ENCODE measurements around the gene SH3BGRL2.

The SH3BGRL2 gene

GRCh38 chr6:79670789-79671188 is 39.7 kb downstream of the SH3BGRL2 start:
- DNase-seq = peak; percentile 51

GRCh38 chr6:79671600-79672266 is 40.6 kb downstream of the SH3BGRL2 start:
- Histone ChIP-seq H3K79me1 (ENCODE audit: low read length) (no peaks in the 10 kb centered on the region), H2BK120ac (ENCODE audit: low read depth, low read length) (no peak overlapping the region), H3K27me3 (ENCODE audit: insufficient read depth, low read length, poor library complexity) (no peaks in the 10 kb centered on the region), H3K4me3 (ENCODE audit: low read length) (no peak overlapping the region), H3K18ac (ENCODE audit: low read length) (no peak overlapping the region), H2BK15ac (replicated peaks; ENCODE audit: low read depth) (no peak overlapping the region), H3K27ac (ENCODE audit: low read depth, low read length) (no peak overlapping the region), H3K9ac (ENCODE audit: low read length) (no peak overlapping the region), H4K8ac (ENCODE audit: low read depth, low read length) (no peak overlapping the region), H3K4me2 (ENCODE audit: low read length) (no peak overlapping the region), H3K79me2 (ENCODE audit: control insufficient read depth, insufficient read depth, low read length) (no peaks in the 10 kb centered on the region), H2BK5ac (ENCODE audit: low read length) (no peak overlapping the region), H3K56ac (ENCODE audit: low read length) (peak overlapping the region; percentile 75), H3K4me1 (ENCODE audit: control insufficient read depth, low read depth, low read length) (no peaks in the 10 kb centered on the region), H2AK5ac (ENCODE audit: low read length) (no peak overlapping the region), H3K23ac (ENCODE audit: low read length) (no peak overlapping the region), H3K4ac (ENCODE audit: low read depth, low read length) (no peak overlapping the region), H3K36me3 (ENCODE audit: control insufficient read depth, insufficient read depth, low read length) (peaks cover 2% of the 10 kb centered on the region), H4K5ac (ENCODE audit: low read length) (no peak overlapping the region)
- no CpG with 5 or more reads among the region's 4 CpGs for WGBS (ENCODE audit: extremely low coverage, insufficient coverage, low lambda C conversion rate)
- DNase-seq = peak; percentile 34

More at GRCh38 chr6:79670789-79671188, 39.7 kb downstream of the SH3BGRL2 start:
- no peak overlapping the region for H3K4me3 ChIP-seq (ENCODE audit: low read length)
- H3K23ac ChIP-seq (ENCODE audit: low read length) = no peak overlapping the region
- no peak overlapping the region for H3K18ac ChIP-seq (ENCODE audit: low read length)
- no peak overlapping the region for H2BK15ac ChIP-seq (replicated peaks; ENCODE audit: low read depth)
- H3K4me2 ChIP-seq (ENCODE audit: low read length) = no peak overlapping the region
- no peaks in the 10 kb centered on the region for H3K79me2 ChIP-seq (ENCODE audit: control insufficient read depth, insufficient read depth, low read length)
- H4K8ac ChIP-seq (ENCODE audit: low read depth, low read length) = no peak overlapping the region
- no peak overlapping the region for H3K9ac ChIP-seq (ENCODE audit: low read length)
- H3K4ac ChIP-seq (ENCODE audit: low read depth, low read length) = no peak overlapping the region
- H4K5ac ChIP-seq (ENCODE audit: low read length) = no peak overlapping the region
- H3K27me3 ChIP-seq (ENCODE audit: insufficient read depth, low read length, poor library complexity) = no peaks in the 10 kb centered on the region
- H2BK5ac ChIP-seq (ENCODE audit: low read length) = no peak overlapping the region
- no peak overlapping the region for H3K27ac ChIP-seq (ENCODE audit: low read depth, low read length)
- WGBS (ENCODE audit: extremely low coverage, insufficient coverage, low lambda C conversion rate) = no CpG with 5 or more reads among the region's 2 CpGs
- H3K4me1 ChIP-seq (ENCODE audit: control insufficient read depth, low read depth, low read length) = no peaks in the 10 kb centered on the region
- H2BK120ac ChIP-seq (ENCODE audit: low read depth, low read length) = no peak overlapping the region
- no peaks in the 10 kb centered on the region for H3K79me1 ChIP-seq (ENCODE audit: low read length)
- no peak overlapping the region for H3K56ac ChIP-seq (ENCODE audit: low read length)
- H3K36me3 ChIP-seq (ENCODE audit: control insufficient read depth, insufficient read depth, low read length) = peaks cover 2% of the 10 kb centered on the region
- no peak overlapping the region for H2AK5ac ChIP-seq (ENCODE audit: low read length)

- H3K79me1 ChIP-seq (ENCODE audit: low read length) = no peaks in the 10 kb centered on the region
- no peak overlapping the region for H3K4ac ChIP-seq (ENCODE audit: low read depth, low read length)
- no peak overlapping the region for H3K27ac ChIP-seq (ENCODE audit: low read depth, low read length)
- H3K56ac ChIP-seq (ENCODE audit: low read length) = no peak overlapping the region
- peaks cover 2% of the 10 kb centered on the region for H3K36me3 ChIP-seq (ENCODE audit: control insufficient read depth, insufficient read depth, low read length)
- no peak overlapping the region for H2BK5ac ChIP-seq (ENCODE audit: low read length)
- WGBS (ENCODE audit: extremely low coverage, insufficient coverage, low lambda C conversion rate) = no CpG with 5 or more reads among the region's 2 CpGs
- H4K8ac ChIP-seq (ENCODE audit: low read depth, low read length) = no peak overlapping the region
- no peaks in the 10 kb centered on the region for H3K27me3 ChIP-seq (ENCODE audit: insufficient read depth, low read length, poor library complexity)
- no peak overlapping the region for H3K4me2 ChIP-seq (ENCODE audit: low read length)
- H3K79me2 ChIP-seq (ENCODE audit: control insufficient read depth, insufficient read depth, low read length) = no peaks in the 10 kb centered on the region
- H2AK5ac ChIP-seq (ENCODE audit: low read length) = no peak overlapping the region
- H3K4me1 ChIP-seq (ENCODE audit: control insufficient read depth, low read depth, low read length) = no peaks in the 10 kb centered on the region
- no peak overlapping the region for H2BK120ac ChIP-seq (ENCODE audit: low read depth, low read length)
- no peak overlapping the region for H3K18ac ChIP-seq (ENCODE audit: low read length)
- H4K5ac ChIP-seq (ENCODE audit: low read length) = no peak overlapping the region
- H3K23ac ChIP-seq (ENCODE audit: low read length) = no peak overlapping the region
- H3K9ac ChIP-seq (ENCODE audit: low read length) = no peak overlapping the region
- DNase-seq = peak; percentile 73
- no peak overlapping the region for H2BK15ac ChIP-seq (replicated peaks; ENCODE audit: low read depth)
- no peak overlapping the region for H3K4me3 ChIP-seq (ENCODE audit: low read length)
Observed at GRCh38 chr6:79672631-79673111, 41.5 kb downstream of the SH3BGRL2 start.

GRCh38 chr6:79673947-79674346 is 42.8 kb downstream of the SH3BGRL2 start:
- no peak overlapping the region for H2BK15ac ChIP-seq (replicated peaks; ENCODE audit: low read depth)
- H3K18ac ChIP-seq (ENCODE audit: low read length) = no peak overlapping the region
- no peak overlapping the region for H3K27ac ChIP-seq (ENCODE audit: low read depth, low read length)
- H3K4me1 ChIP-seq (ENCODE audit: control insufficient read depth, low read depth, low read length) = no peaks in the 10 kb centered on the region
- H3K27me3 ChIP-seq (ENCODE audit: insufficient read depth, low read length, poor library complexity) = no peaks in the 10 kb centered on the region
- no CpG with 5 or more reads among the region's 3 CpGs for WGBS (ENCODE audit: extremely low coverage, insufficient coverage, low lambda C conversion rate)
- peaks cover 2% of the 10 kb centered on the region for H3K36me3 ChIP-seq (ENCODE audit: control insufficient read depth, insufficient read depth, low read length)
- H3K23ac ChIP-seq (ENCODE audit: low read length) = no peak overlapping the region
- no peak overlapping the region for H3K4me3 ChIP-seq (ENCODE audit: low read length)
- DNase-seq = no peak
- H3K4me2 ChIP-seq (ENCODE audit: low read length) = no peak overlapping the region
- H2BK120ac ChIP-seq (ENCODE audit: low read depth, low read length) = no peak overlapping the region
- H4K8ac ChIP-seq (ENCODE audit: low read depth, low read length) = no peak overlapping the region
- H3K79me2 ChIP-seq (ENCODE audit: control insufficient read depth, insufficient read depth, low read length) = no peaks in the 10 kb centered on the region
- no peak overlapping the region for H2BK5ac ChIP-seq (ENCODE audit: low read length)
- H2AK5ac ChIP-seq (ENCODE audit: low read length) = no peak overlapping the region
- no peak overlapping the region for H4K5ac ChIP-seq (ENCODE audit: low read length)
- no peaks in the 10 kb centered on the region for H3K79me1 ChIP-seq (ENCODE audit: low read length)
- no peak overlapping the region for H3K4ac ChIP-seq (ENCODE audit: low read depth, low read length)
- H3K56ac ChIP-seq (ENCODE audit: low read length) = no peak overlapping the region
- H3K9ac ChIP-seq (ENCODE audit: low read length) = no peak overlapping the region

GRCh38 chr6:79676785-79677736 is 45.9 kb downstream of the SH3BGRL2 start:
- no peak overlapping the region for H3K27ac ChIP-seq (ENCODE audit: low read depth, low read length)
- H3K18ac ChIP-seq (ENCODE audit: low read length) = no peak overlapping the region
- WGBS (ENCODE audit: extremely low coverage, insufficient coverage, low lambda C conversion rate) = no CpG with 5 or more reads among the region's 8 CpGs
- H3K4ac ChIP-seq (ENCODE audit: low read depth, low read length) = no peak overlapping the region
- no peak overlapping the region for H3K23ac ChIP-seq (ENCODE audit: low read length)
- no peaks in the 10 kb centered on the region for H3K4me1 ChIP-seq (ENCODE audit: control insufficient read depth, low read depth, low read length)
- peaks cover 2% of the 10 kb centered on the region for H3K36me3 ChIP-seq (ENCODE audit: control insufficient read depth, insufficient read depth, low read length)
- peak overlapping the region; percentile 28 for H4K8ac ChIP-seq (ENCODE audit: low read depth, low read length)
- H2BK120ac ChIP-seq (ENCODE audit: low read depth, low read length) = no peak overlapping the region
- no peak overlapping the region for H3K9ac ChIP-seq (ENCODE audit: low read length)
- no peak for DNase-seq
- no peak overlapping the region for H2AK5ac ChIP-seq (ENCODE audit: low read length)
- H3K27me3 ChIP-seq (ENCODE audit: insufficient read depth, low read length, poor library complexity) = no peaks in the 10 kb centered on the region
- H3K79me1 ChIP-seq (ENCODE audit: low read length) = no peaks in the 10 kb centered on the region
- no peak overlapping the region for H3K4me3 ChIP-seq (ENCODE audit: low read length)
- H3K79me2 ChIP-seq (ENCODE audit: control insufficient read depth, insufficient read depth, low read length) = no peaks in the 10 kb centered on the region
- H4K5ac ChIP-seq (ENCODE audit: low read length) = no peak overlapping the region
- no peak overlapping the region for H2BK15ac ChIP-seq (replicated peaks; ENCODE audit: low read depth)
- H2BK5ac ChIP-seq (ENCODE audit: low read length) = no peak overlapping the region
- H3K4me2 ChIP-seq (ENCODE audit: low read length) = no peak overlapping the region
- H3K56ac ChIP-seq (ENCODE audit: low read length) = no peak overlapping the region

Measured in mesendoderm (in vitro differentiated cells).